Chondrocyte (in vitro differentiated cells): ENCODE measurements around the gene ENTREP1. TPM values are rescaled to one million over a fixed set of nuclear protein-coding genes. Genes with fewer than 3 reads are reported as not detected.
"Not testable (repeated sequence)": the region's sequence is repeated elsewhere in the genome, so short reads cannot be mapped to it uniquely, and the experiment has no call there.

Source experiments
- DNase-seq: peaks from one replicate; pipeline ENCODE4 v3.0.0; 2021; ENCODE audit warnings: mixed read lengths, low spot score
- H3K27ac Mint-ChIP-seq: one replicate; pipeline ENCODE4 v1.8.0; 2021; ENCODE audit warnings: mild to moderate bottlenecking, moderate library complexity, mixed read lengths; ENCODE audit not compliant: unreplicated experiment
- H3K27me3 Mint-ChIP-seq: 2 replicates; pipeline ENCODE4 v1.8.0; 2021; ENCODE audit warnings: low read depth, mixed read lengths
- H3K36me3 Mint-ChIP-seq: 2 replicates; pipeline ENCODE4 v1.8.0; 2021; ENCODE audit warnings: low read depth, mixed read lengths
- H3K4me1 Mint-ChIP-seq: 2 replicates; pipeline ENCODE4 v1.8.0; 2021; ENCODE audit warnings: low read depth, mild to moderate bottlenecking, mixed read lengths
- H3K4me3 Mint-ChIP-seq: one replicate; pipeline ENCODE4 v1.8.0; 2021; ENCODE audit warnings: mild to moderate bottlenecking, moderate library complexity, mixed read lengths; ENCODE audit not compliant: unreplicated experiment
- H3K9me3 Mint-ChIP-seq: 2 replicates; pipeline ENCODE4 v1.8.0; 2021; ENCODE audit warnings: low read depth, mixed read lengths
- CTCF ChIP-seq: fragments of 200-600 bp; sonication (generic); IDR thresholded peaks from 2 replicates; pipeline ENCODE4 v1.5.0; 2021; ENCODE audit warnings: antibody characterized with exemption, mild to moderate bottlenecking, moderate library complexity
- total RNA-seq: library from RNA; stranded (reverse); gene quantifications from 3 replicates; pipeline ENCODE4 v1.2.1, GENCODE V29; 2021

The ENTREP1 gene
- total RNA-seq, 1 donor from 2014 or later: 3.6 TPM

GRCh38 chr9:69396759-69397158 is 71.7 kb downstream of the ENTREP1 start:
- no peak for TF ChIP-seq CTCF
- no peak for DNase-seq
- Mint-ChIP-seq H3K27ac (no peak overlapping the region), H3K4me3 (no peak overlapping the region), H3K4me1 (peaks cover 20% of the 10 kb centered on the region), H3K36me3 (peaks cover 3% of the 10 kb centered on the region), H3K9me3 (no peaks in the 10 kb centered on the region), H3K27me3 (peaks cover 3% of the 10 kb centered on the region)

GRCh38 chr9:69397384-69398214 is 72.6 kb downstream of the ENTREP1 start:
- H3K4me3 Mint-ChIP-seq: no peak overlapping the region
- H3K27ac Mint-ChIP-seq: peak overlapping the region; percentile 45

GRCh38 chr9:69400470-69400869 is 75.5 kb downstream of the ENTREP1 start:
- Mint-ChIP-seq H3K4me3 (no peak overlapping the region), H3K27ac (no peak overlapping the region), H3K36me3 (no peaks in the 10 kb centered on the region), H3K27me3 (peaks cover 12% of the 10 kb centered on the region), H3K9me3 (no peaks in the 10 kb centered on the region), H3K4me1 (peaks cover 9% of the 10 kb centered on the region)
- no peak for TF ChIP-seq CTCF
- no peak for DNase-seq

More at GRCh38 chr9:69397384-69398214, 72.6 kb downstream of the ENTREP1 start:
- H3K4me1 Mint-ChIP-seq: peaks cover 12% of the 10 kb centered on the region
- no peak for DNase-seq
- no peak for TF ChIP-seq CTCF
- H3K27me3 Mint-ChIP-seq: peaks cover 3% of the 10 kb centered on the region
- H3K9me3 Mint-ChIP-seq: no peaks in the 10 kb centered on the region
- H3K36me3 Mint-ChIP-seq: no peaks in the 10 kb centered on the region

GRCh38 chr9:69409936-69410335 is 84.9 kb downstream of the ENTREP1 start:
- H3K36me3 Mint-ChIP-seq, DNase-seq, H3K27me3 Mint-ChIP-seq, H3K27ac Mint-ChIP-seq, H3K9me3 Mint-ChIP-seq, H3K4me1 Mint-ChIP-seq, H3K4me3 Mint-ChIP-seq: not testable (repeated sequence)

GRCh38 chr9:69411246-69411645 is 86.2 kb downstream of the ENTREP1 start:
- Mint-ChIP-seq H3K27ac (no peak overlapping the region), H3K4me1 (no peaks in the 10 kb centered on the region), H3K9me3 (no peaks in the 10 kb centered on the region), H3K27me3 (peaks cover 8% of the 10 kb centered on the region), H3K36me3 (no peaks in the 10 kb centered on the region), H3K4me3 (no peak overlapping the region)
- no peak for DNase-seq
- no peak for TF ChIP-seq CTCF
